Stomach (tissue), 4 donors: Measurements from ENCODE around the gene CIAO2A.

ENCODE experiments used
- CTCF ChIP-seq, 7 experiments: fragments of 450-650 bp in 4 of 7; fragments of 200-600 bp in 3 of 7; sonication (generic) in 3 of 7; IDR thresholded peaks; one replicate each; pipeline ENCODE4 v1.5.1; 2016 to 2019; ENCODE audit warnings: antibody characterized with exemption in 7 of 7, control low read depth in 2 of 7, mild to moderate bottlenecking in 1 of 7
- POLR2A ChIP-seq, 4 donors: fragments of 450-650 bp; IDR thresholded peaks; one replicate each; pipeline ENCODE4 v1.6.1; 2016; ENCODE audit warnings: antibody characterized with exemption in 4 of 4, control low read depth in 2 of 4, mild to moderate bottlenecking in 1 of 4, moderate library complexity in 1 of 4

DNA sequence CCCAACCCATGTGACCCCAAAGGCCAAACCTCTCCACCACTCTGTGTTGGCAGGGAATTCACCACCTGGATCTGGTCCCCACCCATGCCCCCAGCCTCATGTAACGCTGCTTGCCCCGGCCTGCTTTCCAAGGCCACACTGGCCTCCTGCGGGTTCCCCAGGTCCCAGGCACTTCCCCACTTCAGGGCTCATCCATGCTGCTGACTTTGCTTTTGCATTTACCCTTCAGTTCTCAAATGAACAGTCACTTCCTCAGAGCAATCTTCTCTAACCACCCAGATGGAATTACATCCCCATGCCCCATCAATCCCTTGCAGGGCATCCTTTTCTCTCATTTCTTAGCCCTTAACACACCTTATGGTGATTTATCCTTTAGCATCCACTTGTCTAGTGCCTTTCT lies 56.5 kb downstream of the CIAO2A start:
- TF ChIP-seq CTCF (IDR thresholded peaks at IDR 0.05) (no peak), POLR2A (IDR thresholded peaks at IDR 0.05) (no peak)
